GM19035 (cell line): ENCODE measurements around the gene DIS3L2.
A peak's percentile ranks its signal among the peaks of the same experiment; 100 is the strongest.

Experiments used
- ATAC-seq: cut with Tn5 transposase; IDR thresholded peaks from one replicate; pipeline ENCODE4 v1.9.1; 2021; ENCODE audit not compliant: unreplicated experiment

DIS3L2 gene

DNA sequence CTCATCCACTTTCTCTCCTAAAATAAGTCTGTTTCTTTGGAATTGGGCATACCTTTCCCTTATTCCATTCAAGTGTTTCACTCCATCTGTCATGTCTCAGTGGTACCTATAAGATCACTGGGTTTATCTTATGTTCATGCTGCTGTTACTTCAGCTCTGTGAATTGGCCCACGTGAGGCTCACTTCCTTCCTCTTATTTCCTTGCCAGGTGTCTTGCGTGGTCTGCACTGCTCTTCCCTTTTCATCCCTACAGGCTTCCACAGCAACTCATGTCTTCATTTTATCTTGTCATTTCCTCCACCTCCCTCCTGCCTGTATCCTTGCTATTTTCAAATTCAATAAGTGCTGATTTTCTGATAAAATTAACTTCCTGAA lies 258.0 kb downstream of the DIS3L2 start:
- no peak for ATAC-seq

DNA sequence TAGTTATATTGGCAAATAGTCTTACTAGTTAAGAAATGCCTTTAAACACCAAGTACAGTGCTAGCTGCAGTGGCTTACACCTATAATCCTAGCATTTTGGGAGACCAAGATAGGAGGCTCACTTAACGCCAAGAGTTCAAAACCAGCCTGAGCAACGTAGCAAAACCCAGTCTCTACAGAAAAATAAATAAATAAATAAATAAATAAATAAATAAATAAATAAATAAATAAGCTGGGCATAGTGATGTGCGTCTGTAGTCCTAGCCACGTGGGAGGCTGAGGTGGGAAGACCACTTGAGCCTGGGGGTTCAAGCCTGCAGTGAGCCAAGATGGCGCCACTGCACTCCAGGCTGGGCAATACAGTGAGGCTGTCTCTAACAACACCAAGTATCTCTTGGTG lies 258.4 kb downstream of the DIS3L2 start:
- no peak for ATAC-seq

DNA sequence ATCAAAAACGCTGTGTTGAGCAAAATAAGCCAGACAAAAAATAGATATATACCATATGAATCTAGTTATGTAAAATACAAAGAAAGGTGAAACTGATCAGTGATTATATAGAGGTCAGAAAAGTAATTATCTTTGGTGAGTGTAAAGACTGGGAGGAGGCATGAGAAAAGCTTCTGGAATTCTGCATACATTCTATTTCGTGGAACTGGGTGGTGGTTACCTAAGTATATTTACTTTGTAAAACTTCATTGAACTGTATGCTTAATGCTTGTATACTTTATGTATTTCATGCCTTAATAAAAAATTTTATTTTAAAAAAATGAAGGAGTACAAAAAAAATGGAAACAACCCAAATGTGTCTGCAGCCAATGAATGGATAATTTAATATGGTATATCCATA lies 263.9 kb downstream of the DIS3L2 start:
- ATAC-seq: no peak

DNA sequence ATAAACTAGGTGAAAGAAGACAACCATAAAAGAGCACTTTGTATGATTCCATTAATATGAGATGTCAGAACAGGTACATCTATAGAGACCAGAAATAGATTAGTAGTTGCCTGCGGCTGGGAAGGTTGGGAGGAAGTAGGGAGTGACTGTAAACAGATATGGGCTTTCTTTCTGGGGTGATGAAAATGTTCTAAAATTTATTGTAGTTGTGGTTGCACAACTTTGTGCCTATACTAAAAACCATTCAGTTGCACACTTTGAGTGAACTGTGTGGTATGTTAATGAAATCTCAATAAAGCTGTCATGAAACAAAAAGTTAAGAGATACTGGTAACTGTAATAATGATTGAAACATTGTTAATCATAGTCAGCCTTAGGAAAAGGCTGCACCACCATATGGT lies 264.4 kb downstream of the DIS3L2 start:
- no peak for ATAC-seq

DNA sequence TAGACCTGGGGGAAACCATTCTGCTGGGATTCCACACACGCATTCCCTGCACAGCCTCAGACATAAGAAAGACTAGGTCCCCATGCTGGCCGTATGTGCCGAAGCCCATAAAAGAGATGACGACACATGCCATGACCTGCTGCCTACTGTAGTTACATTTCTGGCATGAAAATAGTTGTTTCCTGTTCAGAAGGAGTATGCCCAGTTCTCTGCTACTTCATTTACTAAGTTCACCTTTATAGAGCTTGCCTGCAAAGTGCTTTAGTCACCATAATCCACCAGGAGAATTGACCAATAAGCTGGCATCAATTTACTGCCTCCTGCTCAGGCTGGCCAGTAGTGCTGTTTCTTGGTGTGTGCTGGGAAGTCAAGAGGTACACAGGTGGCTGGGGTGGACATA lies 266.8 kb downstream of the DIS3L2 start:
- no peak for ATAC-seq

DNA sequence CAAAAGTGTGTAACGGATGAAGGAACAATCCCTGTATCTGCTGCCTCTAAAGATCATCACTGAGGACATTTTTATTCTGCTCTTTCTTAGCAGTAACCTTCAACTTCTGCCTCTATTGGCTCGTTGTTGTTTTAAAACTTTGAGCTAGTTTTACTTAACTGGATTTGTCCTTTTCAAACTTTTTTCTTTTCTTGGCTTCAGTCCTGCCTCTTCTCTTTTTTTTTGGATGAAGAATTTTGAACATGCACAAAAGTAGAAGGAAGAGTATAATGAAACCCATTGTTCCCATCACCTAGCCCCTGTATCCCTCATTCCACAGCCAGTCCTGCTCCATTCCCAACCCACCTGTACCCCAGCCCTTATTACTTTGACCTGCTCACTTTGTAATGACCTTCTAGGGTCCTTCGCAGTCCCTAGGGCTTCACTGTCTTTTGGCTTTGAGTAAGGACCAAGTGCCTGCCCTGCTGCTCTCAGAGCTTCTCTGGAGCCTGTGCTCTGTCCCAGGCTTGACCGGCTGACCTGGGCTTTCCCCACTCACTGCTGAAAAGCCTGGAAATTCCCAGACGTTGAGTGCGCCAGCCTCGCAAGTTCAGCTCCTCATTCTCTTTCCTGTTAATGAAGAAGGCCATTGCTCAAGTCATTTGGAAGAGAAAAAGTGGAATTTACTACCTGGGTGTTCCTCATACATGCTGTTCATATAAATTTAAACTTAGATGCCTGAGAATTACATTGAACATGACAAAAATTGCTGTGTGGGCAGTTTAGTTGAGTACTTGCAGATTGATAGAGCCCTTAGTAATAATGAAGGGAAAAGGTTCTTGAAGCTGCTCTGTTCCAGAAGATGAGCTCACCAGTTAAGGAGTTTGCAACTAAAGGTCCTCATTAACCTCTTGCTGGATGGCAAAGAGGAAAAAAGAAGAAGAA lies 267.7 kb downstream of the DIS3L2 start:
- ATAC-seq: no peak

DNA sequence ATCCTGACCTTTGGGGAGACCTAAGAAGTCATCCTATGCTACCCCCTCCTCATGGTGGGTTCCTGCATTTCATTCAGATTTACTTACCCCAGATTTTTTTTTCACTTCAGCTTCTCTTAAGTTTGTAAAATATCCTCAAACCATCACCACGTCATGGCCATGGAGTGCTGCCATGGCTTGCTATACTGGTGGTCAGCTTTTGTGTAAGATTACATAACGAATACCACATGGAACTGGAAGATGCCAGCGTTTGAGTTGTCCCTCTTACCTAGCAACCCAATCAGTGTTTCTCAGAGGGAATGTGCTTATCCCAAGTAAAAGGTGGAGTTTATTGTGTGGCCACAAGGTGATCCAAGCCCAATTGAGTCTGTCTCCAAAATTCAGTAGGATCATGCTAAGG lies 268.4 kb downstream of the DIS3L2 start:
- no peak for ATAC-seq

DNA sequence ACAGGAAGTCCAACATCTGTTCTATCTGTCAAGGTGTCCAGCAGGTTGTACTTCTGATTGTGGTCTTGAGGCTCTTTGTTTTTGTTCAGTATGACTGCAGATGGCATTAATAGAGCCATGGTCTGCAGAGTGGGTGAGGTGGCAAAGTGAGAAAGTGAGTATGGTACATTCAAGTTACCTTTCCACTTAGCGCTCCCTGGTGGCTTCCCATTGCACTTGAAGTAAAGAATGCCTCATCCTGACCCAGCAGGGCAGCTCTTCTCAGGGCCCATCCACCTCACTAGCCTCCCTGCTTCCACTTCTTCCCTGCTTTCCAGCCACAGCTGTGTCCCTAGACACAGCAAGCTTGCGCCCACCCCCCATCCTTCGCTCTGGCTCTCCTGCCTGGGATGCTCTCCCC lies 269.0 kb downstream of the DIS3L2 start:
- no peak for ATAC-seq

DNA sequence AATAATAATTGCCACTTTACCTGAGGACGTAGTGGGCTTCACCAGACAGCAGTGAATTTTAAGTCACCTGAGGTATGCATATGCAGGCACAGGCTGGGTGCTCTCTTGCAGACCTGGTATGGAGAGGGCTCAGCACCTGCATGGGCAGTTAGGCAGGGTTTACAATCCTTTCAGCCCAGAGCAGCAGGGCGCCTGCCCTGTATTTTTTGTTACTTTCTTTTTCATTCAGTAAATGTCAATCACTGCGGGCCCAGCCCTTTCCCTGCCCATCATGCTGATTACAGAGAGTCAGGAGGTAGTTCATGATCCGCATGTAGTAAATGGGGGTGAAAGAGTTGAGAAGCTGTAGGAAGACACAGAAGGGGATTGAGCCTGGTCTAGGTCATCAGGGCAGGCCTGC lies 270.0 kb downstream of the DIS3L2 start:
- no peak for ATAC-seq

DNA sequence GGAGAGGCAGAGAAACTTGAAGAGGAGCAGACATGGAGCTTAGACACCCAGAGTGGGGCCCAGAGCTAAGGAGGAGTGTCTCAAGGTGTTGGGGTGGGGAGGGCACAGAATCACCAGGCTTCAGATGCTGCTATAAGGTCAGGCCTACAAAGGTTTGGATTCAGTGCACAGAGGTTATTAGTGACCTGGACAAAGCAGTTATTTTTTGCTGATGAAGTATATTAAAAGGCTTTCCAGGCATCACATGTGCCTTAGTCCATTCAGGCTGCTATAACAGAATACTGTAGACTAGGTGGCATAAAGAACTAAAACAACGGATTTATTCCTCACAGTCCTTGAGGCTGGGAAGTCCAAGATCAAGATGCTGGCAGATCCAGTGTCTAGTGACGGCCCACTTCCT lies 271.4 kb downstream of the DIS3L2 start:
- ATAC-seq: no peak

DNA sequence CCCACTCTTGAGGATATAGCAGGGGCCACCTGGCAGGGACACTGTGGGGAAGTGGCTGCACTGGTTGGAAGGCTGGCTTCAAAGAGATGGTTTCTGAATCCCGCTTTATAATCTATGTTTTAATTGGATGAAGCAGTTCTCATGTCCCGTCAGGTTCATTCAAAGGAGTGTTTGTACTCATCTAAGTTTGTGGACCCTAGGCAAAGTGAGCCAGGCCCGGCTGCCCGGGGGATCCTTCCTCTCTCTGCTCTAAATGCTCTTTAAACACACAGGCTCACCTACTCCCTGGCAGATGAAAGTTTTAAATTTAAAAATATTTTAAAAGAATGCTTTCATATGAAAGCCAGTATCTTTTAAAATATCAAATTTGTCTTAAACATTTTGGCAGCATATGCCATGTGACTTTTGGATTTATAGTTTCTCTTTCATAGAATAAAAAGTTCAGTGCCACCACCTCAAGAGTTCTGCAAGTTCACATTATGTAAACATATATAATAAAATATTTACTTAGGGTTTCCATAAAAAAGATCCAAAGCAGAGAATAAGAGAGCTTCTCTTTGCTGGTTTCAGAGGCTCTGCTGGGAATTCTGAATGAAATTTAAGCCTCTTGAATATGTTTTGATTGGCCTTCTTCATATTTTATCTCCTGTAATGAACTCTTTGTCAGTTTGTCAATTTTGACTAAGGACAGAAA lies 273.6 kb downstream of the DIS3L2 start:
- ATAC-seq: no peak

DNA sequence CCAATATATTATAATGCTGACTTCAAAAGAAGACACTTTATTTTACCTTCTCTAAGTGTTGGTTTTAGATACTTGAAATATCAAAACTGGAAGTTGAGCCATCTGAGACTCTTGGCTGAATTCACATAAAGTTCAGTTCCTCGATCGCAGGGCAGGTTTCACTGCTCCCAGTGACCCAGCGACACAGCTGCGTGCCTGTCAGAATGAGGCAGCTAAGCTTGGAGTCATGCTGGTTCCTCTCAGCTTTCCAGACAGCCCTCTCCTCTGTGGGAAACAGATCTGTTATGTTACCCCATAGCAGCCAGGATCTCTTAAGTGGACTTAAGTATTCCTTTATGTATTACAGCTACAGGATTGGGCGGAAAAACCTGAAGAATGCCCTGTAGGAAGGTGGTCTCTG lies 274.2 kb downstream of the DIS3L2 start:
- no peak for ATAC-seq

DNA sequence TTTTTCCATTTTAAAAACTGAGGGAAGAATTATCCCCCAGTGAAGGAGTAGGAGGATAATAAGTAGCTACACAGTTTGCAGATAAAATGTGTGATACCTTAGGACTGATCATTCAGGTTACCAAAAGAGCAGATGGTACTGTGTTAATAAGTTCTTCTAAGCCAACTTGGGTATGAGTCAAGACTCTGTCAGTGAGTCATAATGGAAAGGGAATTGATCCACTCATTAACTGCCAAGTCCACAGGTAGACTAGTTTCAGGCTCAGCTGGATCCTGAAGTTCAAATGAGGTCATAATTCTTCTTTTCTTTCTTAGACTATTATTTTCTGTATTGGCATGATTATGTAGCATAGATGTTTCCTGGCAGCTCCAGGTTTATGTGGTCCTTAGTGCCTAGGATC lies 274.7 kb downstream of the DIS3L2 start:
- ATAC-seq: peak; percentile 88

DNA sequence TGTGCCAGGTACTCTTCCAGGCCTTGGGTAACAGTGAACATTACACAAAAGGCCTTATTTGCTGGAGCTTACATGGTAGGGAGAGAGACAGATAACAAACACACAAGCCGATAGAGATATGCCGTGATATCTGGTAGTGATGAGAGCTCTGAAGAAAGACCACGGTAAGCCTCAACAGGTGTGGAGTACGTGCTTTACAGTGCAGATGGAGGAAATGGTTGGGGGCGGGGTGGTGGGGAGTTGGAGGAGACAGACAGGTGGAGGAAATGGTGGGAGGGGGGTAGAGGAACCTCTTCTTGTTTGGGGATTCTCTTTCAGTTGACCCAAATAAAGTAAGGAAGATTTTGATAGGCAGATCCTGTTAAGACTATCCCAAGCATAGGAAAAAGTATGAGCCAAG lies 276.0 kb downstream of the DIS3L2 start:
- no peak for ATAC-seq

DNA sequence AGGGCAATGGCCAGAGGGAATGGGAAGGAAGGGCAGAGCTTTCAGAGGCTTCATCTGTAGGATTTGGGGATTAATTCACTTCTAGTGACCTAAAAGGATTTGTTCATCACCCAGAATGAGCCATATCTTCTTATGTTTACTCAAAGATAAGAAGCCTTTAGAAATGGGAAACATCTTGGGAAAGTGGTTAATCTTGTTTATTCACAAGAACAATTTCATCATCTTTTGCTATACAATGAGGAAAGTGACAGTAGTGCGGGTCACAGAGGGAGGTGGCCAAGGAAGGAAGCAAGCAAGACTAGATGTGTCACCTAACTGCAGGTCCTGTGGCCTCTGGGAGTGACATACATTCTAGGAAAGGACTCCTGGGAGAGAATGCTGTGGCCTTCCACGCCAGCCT lies 276.6 kb downstream of the DIS3L2 start:
- no peak for ATAC-seq

DNA sequence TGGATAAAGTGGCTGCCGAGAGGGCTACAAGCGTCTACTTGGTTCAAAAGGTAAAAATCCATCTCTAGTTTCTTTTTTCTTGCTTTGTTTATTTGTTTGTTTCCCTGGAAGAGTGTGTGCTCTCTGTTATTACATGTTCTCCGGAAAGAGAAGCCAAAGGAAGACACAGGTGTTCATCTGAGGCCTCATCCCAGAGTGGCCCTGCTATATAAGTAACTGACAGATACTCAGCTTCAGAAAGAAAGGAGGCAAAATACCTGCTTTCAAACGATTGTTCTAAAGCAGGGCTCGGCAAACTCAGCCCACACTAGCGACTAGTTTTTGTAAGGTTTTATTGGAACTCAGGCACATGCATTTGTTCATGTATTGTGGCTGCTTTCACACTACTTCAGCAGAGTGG lies 277.1 kb downstream of the DIS3L2 start:
- no peak for ATAC-seq

DNA sequence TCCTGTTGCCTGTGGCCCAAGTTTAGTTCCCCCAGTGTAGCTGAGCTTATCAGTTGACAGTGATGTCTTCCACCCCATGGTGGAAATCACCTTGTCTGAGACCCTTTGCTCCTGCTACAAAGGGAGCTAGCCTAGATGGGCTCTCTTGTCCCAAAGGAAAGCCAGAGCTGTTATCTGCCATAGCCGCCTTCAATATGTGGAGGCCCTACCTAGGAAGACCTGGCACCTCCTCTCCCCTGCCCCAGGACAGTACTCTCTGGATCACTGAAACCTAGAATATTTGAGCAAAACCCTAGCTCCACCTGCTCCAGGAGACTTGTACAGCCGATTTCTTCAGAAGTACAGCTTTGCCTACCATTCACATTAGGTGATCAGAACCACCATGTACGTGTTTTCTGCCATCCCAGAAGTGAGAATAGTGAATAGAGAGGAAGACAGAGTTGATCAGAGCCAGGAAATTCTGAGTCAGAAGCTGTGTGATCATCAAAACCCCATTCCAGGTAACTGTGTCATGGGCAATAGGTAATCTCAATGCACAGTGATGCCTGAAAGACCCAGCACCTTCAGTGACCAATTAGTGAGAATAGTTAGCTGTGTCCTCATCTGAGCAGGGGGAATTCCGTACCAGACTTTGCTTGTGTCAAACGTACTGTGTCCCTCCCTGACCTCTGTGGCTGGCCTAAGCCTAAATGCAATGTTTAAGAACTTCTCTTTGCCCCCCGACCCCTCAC lies 278.6 kb downstream of the DIS3L2 start:
- no peak for ATAC-seq

DNA sequence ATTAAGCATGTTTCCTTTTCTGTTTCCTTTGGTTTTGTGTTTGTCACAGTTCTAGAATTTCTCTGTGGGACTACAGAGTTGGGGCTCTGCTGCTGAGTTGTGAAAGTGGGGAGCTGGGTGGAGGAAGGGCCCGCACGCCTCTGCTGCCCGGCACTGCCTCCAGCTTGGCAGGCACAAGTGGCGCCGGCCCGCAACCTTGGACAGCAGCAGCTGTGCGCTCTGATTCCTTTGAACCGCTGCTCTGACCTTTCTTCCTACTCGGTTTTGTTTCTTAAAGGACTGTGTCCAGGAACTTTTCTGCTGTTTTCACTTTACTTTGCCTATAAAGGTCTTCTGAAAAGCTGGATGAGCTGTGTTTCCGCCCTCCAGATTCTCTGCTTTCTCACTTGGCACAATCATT lies 279.4 kb downstream of the DIS3L2 start:
- ATAC-seq: no peak

DNA sequence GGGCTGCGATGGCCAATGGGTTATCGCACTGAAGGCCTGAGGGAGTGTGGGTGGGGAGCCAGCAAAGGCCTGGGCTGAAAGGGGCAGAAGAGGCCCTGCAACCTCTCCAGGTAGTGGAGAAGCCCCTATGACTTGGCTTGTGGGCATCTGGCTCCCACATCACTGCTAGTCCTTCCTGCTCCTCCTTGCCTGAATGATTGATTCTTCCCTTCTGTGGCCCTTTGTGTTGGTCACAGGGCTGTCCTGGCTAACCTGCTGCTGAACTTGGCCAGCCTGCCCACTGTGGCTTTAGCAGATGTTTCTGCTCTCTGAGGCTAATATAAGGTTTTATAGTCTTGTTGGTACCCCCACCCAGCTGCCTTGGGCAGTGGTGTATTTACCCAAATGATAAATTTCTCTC lies 280.8 kb downstream of the DIS3L2 start:
- ATAC-seq: no peak

DNA sequence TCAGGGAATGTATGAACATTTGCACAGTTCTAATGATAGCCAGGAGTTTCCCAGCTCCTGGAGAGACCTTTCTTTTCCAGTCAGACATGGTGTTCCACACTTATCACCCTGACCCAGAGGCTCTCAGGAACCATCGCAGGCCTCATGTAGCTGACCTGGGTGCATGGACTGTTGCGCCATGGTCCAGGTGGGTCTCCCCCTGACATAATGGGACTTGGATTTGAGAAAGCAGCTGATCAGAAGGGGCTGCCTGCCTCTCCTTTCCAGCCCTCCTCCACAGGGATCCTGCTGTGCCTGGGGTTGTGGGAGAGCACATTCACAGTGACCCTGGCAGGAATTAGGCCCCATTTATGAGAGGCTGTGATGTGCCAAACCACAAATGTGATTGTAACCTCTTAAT lies 283.6 kb downstream of the DIS3L2 start:
- no peak for ATAC-seq

DNA sequence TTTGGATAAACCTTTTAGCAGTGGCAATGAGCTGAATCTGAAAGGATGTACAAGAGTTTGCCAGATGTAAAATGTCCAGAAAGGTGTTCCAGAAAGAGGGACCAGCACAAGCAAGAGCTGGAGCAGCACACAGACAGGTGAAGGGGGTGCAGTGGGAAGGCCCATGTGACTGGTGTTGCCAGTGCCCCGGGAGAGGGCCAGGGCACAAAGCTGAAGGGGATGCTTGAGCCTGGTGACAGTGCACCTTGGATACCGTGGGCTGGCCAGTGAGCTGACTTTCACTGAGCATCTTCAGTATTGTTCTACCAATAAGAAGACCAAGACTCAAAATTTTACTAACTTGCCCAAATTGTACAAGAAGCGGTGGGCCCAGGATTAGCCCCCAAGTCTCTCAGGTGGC lies 284.7 kb downstream of the DIS3L2 start:
- ATAC-seq: no peak

DNA sequence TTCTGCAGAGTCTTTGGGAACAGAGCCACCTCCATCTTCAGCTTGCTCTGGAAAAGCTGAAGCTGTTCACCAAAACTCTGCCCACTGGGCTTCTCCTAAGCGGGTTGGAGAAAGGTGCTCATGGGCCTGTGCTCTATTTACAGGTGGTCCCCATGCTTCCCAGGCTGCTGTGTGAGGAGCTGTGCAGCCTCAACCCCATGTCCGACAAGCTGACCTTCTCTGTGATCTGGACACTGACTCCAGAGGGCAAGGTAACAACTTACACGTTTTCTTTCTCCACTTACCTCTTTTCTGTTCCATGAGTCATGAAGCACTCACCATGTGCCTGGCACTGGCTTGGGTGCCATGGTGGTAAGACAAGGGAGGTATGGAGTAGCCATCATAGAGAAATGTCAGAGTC lies 287.6 kb downstream of the DIS3L2 start:
- no peak for ATAC-seq
